Esophagus squamous epithelium (tissue), 4 donors: Measurements from ENCODE around the gene CSNK1A1.

Experiments
- POLR2A ChIP-seq, 4 donors: fragments of 450-650 bp; IDR thresholded peaks; one replicate each; pipeline ENCODE4 v1.6.1; 2017; ENCODE audit warnings: antibody characterized with exemption in 4 of 4, mild to moderate bottlenecking in 4 of 4, moderate library complexity in 3 of 4
- TF ChIP-seq, protein P1 (sequence below), 6 experiments: fragments of 450-650 bp in 4 of 6; fragments of 200-600 bp in 2 of 6; sonication (generic) in 2 of 6; IDR thresholded peaks; one replicate each; pipeline ENCODE4 v1.5.1; 2016 to 2019; ENCODE audit warnings: antibody characterized with exemption in 6 of 6, mild to moderate bottlenecking in 4 of 6, moderate library complexity in 4 of 6

DNA sequence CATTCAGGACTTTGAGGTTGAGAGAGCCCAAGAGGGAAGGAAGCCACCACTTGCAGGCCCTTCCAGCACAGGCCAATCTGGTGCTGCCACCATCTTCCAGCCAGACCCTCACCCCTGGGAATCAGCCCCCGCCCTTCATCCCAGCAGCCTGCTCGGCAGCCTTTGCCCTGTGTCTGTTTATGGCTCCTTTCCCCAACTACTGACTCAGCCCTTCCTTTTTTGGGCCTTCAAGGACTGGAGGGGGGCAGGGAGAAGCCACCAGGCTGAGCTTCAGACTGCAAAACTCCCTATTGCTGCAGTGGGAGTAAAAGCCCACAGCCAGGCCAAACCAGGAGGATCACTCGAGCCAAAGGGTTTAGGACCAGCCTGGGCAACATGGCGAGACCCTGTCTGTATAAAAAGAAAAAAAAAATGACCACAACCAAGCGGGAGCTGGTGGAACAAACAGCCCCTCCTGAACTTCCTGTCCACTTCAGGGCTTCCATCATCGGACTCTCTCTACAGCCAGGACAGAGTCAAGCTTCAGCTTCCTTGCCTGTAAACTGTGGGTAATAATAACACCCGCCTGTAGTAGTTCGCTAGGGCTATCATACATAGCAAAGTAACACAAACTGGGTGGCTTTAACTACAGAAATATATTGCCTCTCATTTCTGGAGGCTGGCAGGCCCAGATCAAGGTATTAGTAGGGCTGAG is 86.3 kb downstream of the CSNK1A1 start:
- TF ChIP-seq, protein P1, sequence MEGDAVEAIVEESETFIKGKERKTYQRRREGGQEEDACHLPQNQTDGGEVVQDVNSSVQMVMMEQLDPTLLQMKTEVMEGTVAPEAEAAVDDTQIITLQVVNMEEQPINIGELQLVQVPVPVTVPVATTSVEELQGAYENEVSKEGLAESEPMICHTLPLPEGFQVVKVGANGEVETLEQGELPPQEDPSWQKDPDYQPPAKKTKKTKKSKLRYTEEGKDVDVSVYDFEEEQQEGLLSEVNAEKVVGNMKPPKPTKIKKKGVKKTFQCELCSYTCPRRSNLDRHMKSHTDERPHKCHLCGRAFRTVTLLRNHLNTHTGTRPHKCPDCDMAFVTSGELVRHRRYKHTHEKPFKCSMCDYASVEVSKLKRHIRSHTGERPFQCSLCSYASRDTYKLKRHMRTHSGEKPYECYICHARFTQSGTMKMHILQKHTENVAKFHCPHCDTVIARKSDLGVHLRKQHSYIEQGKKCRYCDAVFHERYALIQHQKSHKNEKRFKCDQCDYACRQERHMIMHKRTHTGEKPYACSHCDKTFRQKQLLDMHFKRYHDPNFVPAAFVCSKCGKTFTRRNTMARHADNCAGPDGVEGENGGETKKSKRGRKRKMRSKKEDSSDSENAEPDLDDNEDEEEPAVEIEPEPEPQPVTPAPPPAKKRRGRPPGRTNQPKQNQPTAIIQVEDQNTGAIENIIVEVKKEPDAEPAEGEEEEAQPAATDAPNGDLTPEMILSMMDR (IDR thresholded peaks at IDR 0.05): no peak
- no peak for TF ChIP-seq POLR2A (IDR thresholded peaks at IDR 0.05)
